IMR-90 (cell line): ENCODE data around the gene HEXD. TPM values are rescaled to one million over a fixed set of nuclear protein-coding genes. Genes with fewer than 3 reads are reported as not detected.

Source experiments
- ATAC-seq: fragments of 200-7000 bp; cut with Tn5 transposase; 2 replicates; pipeline ENCODE4 v1.9.1; 2020; ENCODE audit warnings: low read depth, mild to moderate bottlenecking, moderate library complexity
- BruUV-seq: library from RNA; stranded (reverse); fragments of 400-500 nt; replicated peaks from 2 replicates; lab custom pipeline; 2021; lab: Mats Ljungman, UMichigan
- CTCF ChIA-PET: fragments of 300-600 bp; formaldehyde crosslinking; extraction: SDS; loops from one replicate; lab custom pipeline; 2021; ENCODE audit warnings: antibody characterized with exemption; lab: Yijun Ruan, JAX
- POLR2A ChIA-PET: fragments of 300-600 bp; sonication (Branson Sonifier 250); formaldehyde crosslinking; loops from one replicate; lab custom pipeline; 2022; ENCODE audit warnings: antibody characterized with exemption; ENCODE audit not compliant: unreplicated experiment; lab: Charles Lee
- DNase-seq: peaks from one replicate; pipeline ENCODE4 v3.0.0; 2013
- H2AFZ ChIP-seq: replicated peaks from 2 replicates; pipeline ENCODE3; 2013; ENCODE audit warnings: low read length, mild to moderate bottlenecking; ENCODE audit not compliant: poor library complexity
- H2AK5ac ChIP-seq: 2 replicates; pipeline ENCODE4 v1.6.1; 2013; ENCODE audit warnings: low read depth, low read length, inconsistent platforms
- H2AK9ac ChIP-seq: replicated peaks from 2 replicates; pipeline ENCODE3; 2013; ENCODE audit warnings: mild to moderate bottlenecking, low read depth, low read length, moderate library complexity; ENCODE audit not compliant: poor library complexity
- H2BK120ac ChIP-seq: 2 replicates; pipeline ENCODE4 v1.6.1; 2013; ENCODE audit warnings: low read depth, low read length, inconsistent platforms
- H2BK15ac ChIP-seq: 3 replicates; pipeline ENCODE4 v1.6.1; 2013; ENCODE audit warnings: low read depth, low read length, inconsistent platforms
- H2BK20ac ChIP-seq: 2 replicates; pipeline ENCODE4 v1.6.1; 2013; ENCODE audit warnings: low read depth, mild to moderate bottlenecking, inconsistent platforms, low read length, moderate library complexity
- H2BK5ac ChIP-seq: 2 replicates; pipeline ENCODE4 v1.6.1; 2013; ENCODE audit warnings: mild to moderate bottlenecking, low read depth, low read length, inconsistent platforms; ENCODE audit not compliant: poor library complexity, severe bottlenecking
- H3K14ac ChIP-seq: replicated peaks from 2 replicates; pipeline ENCODE4 v1.6.1; 2013; ENCODE audit warnings: low read depth, low read length, inconsistent platforms
- H3K18ac ChIP-seq: 2 replicates; pipeline ENCODE4 v1.6.1; 2013; ENCODE audit warnings: low read depth, low read length, control low read depth
- H3K23ac ChIP-seq: 2 replicates; pipeline ENCODE4 v1.6.1; 2013; ENCODE audit warnings: low read depth, low read length, inconsistent platforms
- H3K27ac ChIP-seq: 2 replicates; pipeline ENCODE4 v1.5.1; 2013; ENCODE audit warnings: mild to moderate bottlenecking, control low read depth, low read length; ENCODE audit not compliant: insufficient read depth
- H3K27me3 ChIP-seq: 2 replicates; pipeline ENCODE4 v1.6.1; 2013; ENCODE audit warnings: low read length; ENCODE audit not compliant: control insufficient read depth, insufficient read depth
- H3K36me3 ChIP-seq: 2 replicates; pipeline ENCODE4 v1.6.1; 2013; ENCODE audit warnings: low read length, mixed read lengths; ENCODE audit not compliant: control insufficient read depth, insufficient read depth
- H3K4ac ChIP-seq: 2 replicates; pipeline ENCODE4 v1.6.1; 2013; ENCODE audit warnings: low read depth, low read length, inconsistent platforms
- H3K4me1 ChIP-seq: 2 replicates; pipeline ENCODE4 v1.6.1; 2013; ENCODE audit warnings: low read length, mixed read lengths; ENCODE audit not compliant: control insufficient read depth, insufficient read depth
- H3K4me2 ChIP-seq: 2 replicates; pipeline ENCODE4 v1.6.1; 2013; ENCODE audit warnings: low read depth, mild to moderate bottlenecking, control low read depth, low read length, moderate library complexity
- H3K4me3 ChIP-seq: 2 replicates; pipeline ENCODE4 v1.5.1; 2013; ENCODE audit warnings: low read depth, mild to moderate bottlenecking, control low read depth, low read length, moderate library complexity; ENCODE audit not compliant: insufficient read depth
- H3K56ac ChIP-seq: 2 replicates; pipeline ENCODE4 v1.6.1; 2013; ENCODE audit warnings: low read length, inconsistent platforms; ENCODE audit not compliant: insufficient read depth; ENCODE audit errors: extremely low read depth
- H3K79me1 ChIP-seq, 2 experiments: 2 replicates each; pipeline ENCODE4 v1.6.1; 2013; ENCODE audit warnings: low read length in 2 of 2, inconsistent platforms in 1 of 2, low read depth in 1 of 2
- H3K9ac ChIP-seq: 2 replicates; pipeline ENCODE4 v1.6.1; 2013; ENCODE audit warnings: low read depth, low read length, control low read depth
- H3K9me1 ChIP-seq: 2 replicates; pipeline ENCODE4 v1.6.1; 2013; ENCODE audit warnings: low read length, inconsistent platforms; ENCODE audit not compliant: insufficient read depth
- H3K9me3 ChIP-seq: 2 replicates; pipeline ENCODE4 v1.6.1; 2013; ENCODE audit warnings: low read length; ENCODE audit not compliant: control insufficient read depth, insufficient read depth
- H4K20me1 ChIP-seq: 2 replicates; pipeline ENCODE4 v1.6.1; 2013; ENCODE audit warnings: low read length, inconsistent platforms; ENCODE audit not compliant: insufficient read depth
- H4K5ac ChIP-seq: 2 replicates; pipeline ENCODE4 v1.6.1; 2013; ENCODE audit warnings: mild to moderate bottlenecking, low read depth, low read length, control low read depth
- H4K8ac ChIP-seq, 2 experiments: 2 replicates each; pipeline ENCODE4 v1.6.1; 2013; ENCODE audit warnings: low read depth in 2 of 2, low read length in 2 of 2, control low read depth in 1 of 2, inconsistent platforms in 1 of 2
- H4K91ac ChIP-seq: 2 replicates; pipeline ENCODE4 v1.6.1; 2013; ENCODE audit warnings: low read depth, low read length, inconsistent platforms; ENCODE audit not compliant: insufficient read depth
- BHLHE40 ChIP-seq: fragments of 150-350 bp; IDR thresholded peaks from 2 replicates; pipeline ENCODE4 v1.6.1; 2016; ENCODE audit warnings: mild to moderate bottlenecking, low read depth, low read length
- CEBPB ChIP-seq: IDR thresholded peaks from 2 replicates; pipeline ENCODE4 v1.6.1; 2012; ENCODE audit warnings: low read depth, low read length, improper control_type of control experiment
- CHD1 ChIP-seq: IDR thresholded peaks from 2 replicates; pipeline ENCODE4 v1.6.1; 2012; ENCODE audit warnings: low read depth, low read length, improper control_type of control experiment
- CTCF ChIP-seq: conservative IDR thresholded peaks from 2 replicates; pipeline ENCODE4 v1.5.1; 2012; ENCODE audit warnings: mild to moderate bottlenecking, low read depth, low read length, improper control_type of control experiment
- ELK1 ChIP-seq: fragments of 150-350 bp; IDR thresholded peaks from 2 replicates; pipeline ENCODE4 v1.6.1; 2016; ENCODE audit warnings: low read depth, mild to moderate bottlenecking, low read length, moderate library complexity, borderline replicate concordance
- FOS ChIP-seq: fragments of 150-350 bp; IDR thresholded peaks from 2 replicates; pipeline ENCODE4 v1.6.1; 2016; ENCODE audit warnings: low read depth, low read length
- MAFK ChIP-seq: IDR thresholded peaks from 2 replicates; pipeline ENCODE4 v1.6.1; 2012; ENCODE audit warnings: low read depth, low read length, improper control_type of control experiment
- MAZ ChIP-seq: IDR thresholded peaks from 2 replicates; pipeline ENCODE4 v1.6.1; 2012; ENCODE audit warnings: low read depth, mild to moderate bottlenecking, low read length, improper control_type of control experiment, moderate library complexity, borderline replicate concordance
- MXI1 ChIP-seq: IDR thresholded peaks from 2 replicates; pipeline ENCODE4 v1.6.1; 2012; ENCODE audit warnings: low read depth, mild to moderate bottlenecking, low read length, moderate library complexity, borderline replicate concordance
- NFE2L2 ChIP-seq: fragments of 150-350 bp; IDR thresholded peaks from 2 replicates; pipeline ENCODE4 v1.6.1; 2016; ENCODE audit warnings: low read depth, mild to moderate bottlenecking, low read length
- POLR2A ChIP-seq: IDR thresholded peaks from 2 replicates; pipeline ENCODE4 v1.6.1; 2012; ENCODE audit warnings: mild to moderate bottlenecking, low read depth, low read length
- RAD21 ChIP-seq: IDR thresholded peaks from 2 replicates; pipeline ENCODE4 v1.6.1; 2012; ENCODE audit warnings: low read length, improper control_type of control experiment
- RCOR1 ChIP-seq: IDR thresholded peaks from 2 replicates; pipeline ENCODE4 v1.6.1; 2012; ENCODE audit warnings: mild to moderate bottlenecking, low read length, improper control_type of control experiment; ENCODE audit not compliant: insufficient replicate concordance
- SMC3 ChIP-seq: fragments of 150-350 bp; IDR thresholded peaks from 2 replicates; pipeline ENCODE4 v1.6.1; 2016; ENCODE audit warnings: low read depth, mild to moderate bottlenecking, antibody characterized with exemption, low read length, moderate library complexity
- WGBS, 2 experiments: methylation state at CpG; one replicate each; pipeline versions ENCODE4 v1.1.5 to v1.1.7; 2013; ENCODE audit warnings: missing lambda C conversion rate in 2 of 2; ENCODE audit not compliant: insufficient read length in 1 of 2; ENCODE audit errors: extremely low coverage in 2 of 2; 5-methylcytosine and 5-hydroxymethylcytosine counted together
- dilution Hi-C: fragments of 300-500 bp; cut with HindIII; formaldehyde crosslinking; loops from one replicate; pipeline ENCODE4 v1.14.3; 2018; ENCODE audit warnings: low sequenced_read_pairs; ENCODE audit not compliant: unreplicated experiment
- in situ Hi-C: fragments of 300-500 bp; cut with MboI; formaldehyde crosslinking; loops from 3 replicates; pipeline ENCODE4 v1.14.3; 2019; ENCODE audit warnings: low sequenced_read_pairs, inconsistent platforms, mixed read lengths
- intact Hi-C: fragments of 100-400 bp; cut with micrococcal nuclease; formaldehyde crosslinking; loops from 2 replicates; pipeline ENCODE4 v1.10.0; 2022
- polyA plus RNA-seq, 3 experiments: library from polyadenylated mRNA; depleted of rRNA; stranded (reverse); fragments of >200 nt; gene quantifications; 2 replicates each; pipeline ENCODE4 v1.2.3, GENCODE V29; 2012; ENCODE audit warnings: low replicate concordance in 1 of 3
- total RNA-seq: library from RNA; depleted of rRNA; stranded (reverse); fragments of >200 nt; gene quantifications from 2 replicates; pipeline ENCODE4 v1.2.3, GENCODE V29; 2012
- TF ChIP-seq, protein P1 (sequence below): fragments of 150-350 bp; IDR thresholded peaks from 2 replicates; pipeline ENCODE4 v1.6.1; 2017; ENCODE audit warnings: mild to moderate bottlenecking, antibody characterized with exemption, low read length, low read depth

The HEXD gene
- total and polyA plus RNA-seq, 2 of the 4 experiments (the other 2 are of a cell fraction), result 3.8 to 9.5 TPM

DNA sequence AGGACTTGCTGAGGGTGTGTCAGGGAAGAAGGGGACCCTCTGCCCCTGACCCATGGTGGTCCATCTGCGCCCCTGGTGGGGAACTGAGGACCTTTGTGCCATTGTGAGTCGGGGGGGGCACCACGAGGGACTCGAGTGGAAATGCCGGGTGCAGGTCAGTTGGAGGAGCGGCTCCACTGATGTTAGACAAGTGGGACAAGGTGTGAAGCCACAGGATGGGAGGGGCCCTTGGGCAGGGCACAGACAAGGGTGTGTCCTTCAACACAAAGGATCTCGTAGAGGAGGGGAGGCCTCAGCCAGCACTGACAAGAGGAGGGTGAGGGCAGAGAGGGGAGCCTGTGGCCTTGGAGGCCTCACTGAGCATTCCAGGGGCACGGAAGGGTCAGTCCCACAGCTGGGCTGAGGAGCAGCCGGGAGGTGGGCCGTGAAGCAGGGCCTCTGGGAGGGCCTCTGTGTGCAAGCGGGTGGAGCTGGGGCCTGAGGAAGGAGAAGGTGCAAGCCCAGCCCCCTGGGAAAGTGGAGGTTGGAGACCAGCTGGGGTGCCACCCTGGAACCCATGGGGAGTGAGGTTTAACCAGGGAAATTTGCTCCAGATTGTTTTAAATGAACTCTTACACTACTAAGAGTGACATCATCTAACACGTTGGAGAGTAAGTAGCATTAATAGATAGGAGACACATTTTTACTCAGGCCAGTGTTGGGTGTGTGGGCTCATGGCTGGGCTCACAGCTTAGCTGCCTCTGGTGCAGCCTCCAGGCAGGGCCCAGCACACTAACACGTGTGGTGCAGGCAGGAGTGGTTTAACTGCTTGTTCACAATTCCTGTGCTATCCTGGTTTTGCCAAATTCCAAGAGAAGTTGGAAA is 68.3 kb downstream of the HEXD start:
- no peak for ATAC-seq
- Histone ChIP-seq H3K4me2 (no peak overlapping the region), H2AFZ (no peak overlapping the region), H3K4me3 (no peak overlapping the region), H3K9ac (no peak overlapping the region), H2BK5ac (no peak overlapping the region), H4K5ac (no peak overlapping the region), H3K4ac (no peak overlapping the region), H3K4me1 (no peaks in the 10 kb centered on the region), H3K27ac (no peak overlapping the region), H2AK5ac (no peak overlapping the region), H3K9me1 (no peaks in the 10 kb centered on the region), H4K91ac (no peak overlapping the region), H2BK15ac (no peak overlapping the region), H3K18ac (no peak overlapping the region), H3K56ac (no peak overlapping the region), H3K27me3 (no peaks in the 10 kb centered on the region), H2BK20ac (no peak overlapping the region), H4K20me1 (no peaks in the 10 kb centered on the region; the same call in 1 of the 2 replicates), H3K36me3 (peaks cover 51% of the 10 kb centered on the region), H3K9me3 (no peaks in the 10 kb centered on the region), H2AK9ac (no peak overlapping the region), H3K14ac (no peak overlapping the region), H3K79me1 (no peaks in the 10 kb centered on the region), H2BK120ac (no peak overlapping the region), H3K23ac (no peak overlapping the region), H4K8ac (no peak overlapping the region)
- intact Hi-C loops, result no loop called here
- TF ChIP-seq ELK1, result no peak
- TF ChIP-seq FOS, result no peak
- TF ChIP-seq MAFK, result no peak
- no peak for TF ChIP-seq RCOR1
- TF ChIP-seq RAD21, result no peak
- no peak for TF ChIP-seq SMC3
- no peak for TF ChIP-seq NFE2L2
- no peak for TF ChIP-seq CEBPB
- TF ChIP-seq BHLHE40, result no peak
- TF ChIP-seq, protein P1, sequence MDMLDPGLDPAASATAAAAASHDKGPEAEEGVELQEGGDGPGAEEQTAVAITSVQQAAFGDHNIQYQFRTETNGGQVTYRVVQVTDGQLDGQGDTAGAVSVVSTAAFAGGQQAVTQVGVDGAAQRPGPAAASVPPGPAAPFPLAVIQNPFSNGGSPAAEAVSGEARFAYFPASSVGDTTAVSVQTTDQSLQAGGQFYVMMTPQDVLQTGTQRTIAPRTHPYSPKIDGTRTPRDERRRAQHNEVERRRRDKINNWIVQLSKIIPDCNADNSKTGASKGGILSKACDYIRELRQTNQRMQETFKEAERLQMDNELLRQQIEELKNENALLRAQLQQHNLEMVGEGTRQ, result no peak
- no peak for TF ChIP-seq MXI1
- TF ChIP-seq CHD1, result no peak
- no peak for TF ChIP-seq CTCF
- no peak for TF ChIP-seq POLR2A
- no peak for TF ChIP-seq MAZ
- POLR2A ChIA-PET, result no interaction called here
- in situ Hi-C loops, result no loop called here
- BruUV-seq, result no TSS peak
- dilution Hi-C loops, result no loop called here
- 82% methylated on average over 4 of the region's 13 CpGs; no CpG with 5 or more reads in 1 of the 2 experiments for WGBS, 2 experiments
- CTCF ChIA-PET, result interaction anchor here (0.6 kb wide), 1 partner anchor 13 kb away, joined by 5 read pairs; no protein-coding TSS in a partner anchor
- DNase-seq, result no peak
